Central memory CD8-positive, alpha-beta T cell (primary cell): ENCODE measurements around the gene XIRP2.
A peak's percentile ranks its signal among the peaks of the same experiment; 100 is the strongest.
"Not testable (repeated sequence)": the region's sequence is repeated elsewhere in the genome, so short reads cannot be mapped to it uniquely, and the experiment has no call there.

Experiments used
- ATAC-seq: fragments of 150-1000 bp; cut with Tn5 transposase; replicated peaks from 2 replicates; pipeline ENCODE4 v1.10.0; 2022; ENCODE audit warnings: mild to moderate bottlenecking, moderate FRiP score, moderate number of reproducible peaks; ENCODE audit not compliant: poor library complexity, severe bottlenecking; ENCODE audit errors: extremely low read depth
- DNase-seq, 2 donors: peaks; one replicate each; pipeline ENCODE4 v3.0.0; 2021; ENCODE audit warnings: low spot score in 2 of 2
- H3K27ac Mint-ChIP-seq: one replicate; pipeline ENCODE4 v1.8.0; 2022; ENCODE audit warnings: low read depth, mild to moderate bottlenecking, moderate library complexity, mixed read lengths
- H3K27me3 Mint-ChIP-seq: one replicate; pipeline ENCODE4 v1.8.0; 2022; ENCODE audit warnings: mixed read lengths
- H3K36me3 Mint-ChIP-seq: one replicate; pipeline ENCODE4 v1.8.0; 2022; ENCODE audit warnings: mild to moderate bottlenecking, moderate library complexity, mixed read lengths; ENCODE audit not compliant: insufficient read depth
- H3K4me1 Mint-ChIP-seq: one replicate; pipeline ENCODE4 v1.8.0; 2022; ENCODE audit warnings: mixed read lengths
- H3K4me3 Mint-ChIP-seq: one replicate; pipeline ENCODE4 v1.8.0; 2022; ENCODE audit warnings: mild to moderate bottlenecking, moderate library complexity, mixed read lengths
- H3K9me3 Mint-ChIP-seq: one replicate; pipeline ENCODE4 v1.8.0; 2022; ENCODE audit warnings: mixed read lengths

XIRP2 gene

GRCh38 chr2:167264380-167264779, 376.1 kb downstream of the XIRP2 start:
- no peak for ATAC-seq

GRCh38 chr2:167265004-167265403, 376.7 kb downstream of the XIRP2 start:
- ATAC-seq (no peak), DNase-seq (no peak)
- Mint-ChIP-seq H3K27ac (no peak overlapping the region), H3K4me1 (no peaks in the 10 kb centered on the region), H3K9me3 (peaks cover 13% of the 10 kb centered on the region), H3K4me3 (no peak overlapping the region), H3K27me3 (no peaks in the 10 kb centered on the region), H3K36me3 (no peaks in the 10 kb centered on the region)

More at GRCh38 chr2:167264380-167264779, 376.1 kb downstream of the XIRP2 start:
- no peaks in the 10 kb centered on the region for H3K4me1 Mint-ChIP-seq
- H3K27me3 Mint-ChIP-seq = no peaks in the 10 kb centered on the region
- H3K36me3 Mint-ChIP-seq = no peaks in the 10 kb centered on the region
- DNase-seq = no peak
- H3K27ac Mint-ChIP-seq = no peak overlapping the region
- peaks cover 10% of the 10 kb centered on the region for H3K9me3 Mint-ChIP-seq
- H3K4me3 Mint-ChIP-seq = no peak overlapping the region

- ATAC-seq (no peak), DNase-seq (no peak)
- no peak overlapping the region for H3K4me3 Mint-ChIP-seq
- no peaks in the 10 kb centered on the region for H3K4me1 Mint-ChIP-seq
- no peaks in the 10 kb centered on the region for H3K36me3 Mint-ChIP-seq
- H3K27ac Mint-ChIP-seq = no peak overlapping the region
- no peaks in the 10 kb centered on the region for H3K27me3 Mint-ChIP-seq
- peaks cover 13% of the 10 kb centered on the region for H3K9me3 Mint-ChIP-seq
Observed at GRCh38 chr2:167265722-167266121, 377.4 kb downstream of the XIRP2 start.

GRCh38 chr2:167268245-167268644, 380.0 kb downstream of the XIRP2 start:
- not testable (repeated sequence) for H3K27me3 Mint-ChIP-seq, DNase-seq, ATAC-seq, H3K36me3 Mint-ChIP-seq, H3K27ac Mint-ChIP-seq, H3K4me3 Mint-ChIP-seq, H3K4me1 Mint-ChIP-seq
- H3K9me3 Mint-ChIP-seq = peaks cover 13% of the 10 kb centered on the region

GRCh38 chr2:167271932-167272331, 383.7 kb downstream of the XIRP2 start:
- peaks cover 13% of the 10 kb centered on the region for H3K9me3 Mint-ChIP-seq
- no peak for DNase-seq
- H3K4me3 Mint-ChIP-seq = no peak overlapping the region
- ATAC-seq = no peak
- no peaks in the 10 kb centered on the region for H3K36me3 Mint-ChIP-seq
- H3K4me1 Mint-ChIP-seq = no peaks in the 10 kb centered on the region
- H3K27ac Mint-ChIP-seq = no peak overlapping the region
- H3K27me3 Mint-ChIP-seq = no peaks in the 10 kb centered on the region

- ATAC-seq (no peak), DNase-seq (no peak)
- Mint-ChIP-seq H3K27ac (no peak overlapping the region), H3K4me3 (no peak overlapping the region), H3K36me3 (no peaks in the 10 kb centered on the region), H3K27me3 (no peaks in the 10 kb centered on the region), H3K9me3 (no peaks in the 10 kb centered on the region), H3K4me1 (no peaks in the 10 kb centered on the region)
Observed at GRCh38 chr2:167275046-167275445, 386.8 kb downstream of the XIRP2 start.

GRCh38 chr2:167279810-167280209, 391.5 kb downstream of the XIRP2 start:
- no peaks in the 10 kb centered on the region for H3K9me3 Mint-ChIP-seq
- no peak for ATAC-seq
- no peaks in the 10 kb centered on the region for H3K4me1 Mint-ChIP-seq
- no peak overlapping the region for H3K27ac Mint-ChIP-seq
- H3K27me3 Mint-ChIP-seq = no peaks in the 10 kb centered on the region
- DNase-seq = no peak
- H3K4me3 Mint-ChIP-seq = no peak overlapping the region
- no peaks in the 10 kb centered on the region for H3K36me3 Mint-ChIP-seq

- DNase-seq (no peak), ATAC-seq (no peak)
- H3K27ac Mint-ChIP-seq = no peak overlapping the region
- H3K4me3 Mint-ChIP-seq = no peak overlapping the region
- H3K27me3 Mint-ChIP-seq = peaks cover 14% of the 10 kb centered on the region
- H3K4me1 Mint-ChIP-seq = no peaks in the 10 kb centered on the region
- H3K9me3 Mint-ChIP-seq = no peaks in the 10 kb centered on the region
- no peaks in the 10 kb centered on the region for H3K36me3 Mint-ChIP-seq
Observed at GRCh38 chr2:167287212-167287611, 398.9 kb downstream of the XIRP2 start.

GRCh38 chr2:167289651-167290410, 401.6 kb downstream of the XIRP2 start:
- H3K9me3 Mint-ChIP-seq = no peaks in the 10 kb centered on the region
- ATAC-seq (no peak), DNase-seq (no peak)
- peaks cover 2% of the 10 kb centered on the region for H3K36me3 Mint-ChIP-seq
- peaks cover 32% of the 10 kb centered on the region for H3K27me3 Mint-ChIP-seq
- H3K4me3 Mint-ChIP-seq = no peak overlapping the region
- H3K4me1 Mint-ChIP-seq = peaks cover 13% of the 10 kb centered on the region
- no peak overlapping the region for H3K27ac Mint-ChIP-seq

GRCh38 chr2:167292430-167293171, 404.3 kb downstream of the XIRP2 start, which contains the start of gene B3GALT1:
Gene B3GALT1 (plus strand): TSS chr2:167293001.
- Mint-ChIP-seq H3K9me3 (no peaks in the 10 kb centered on the region), H3K36me3 (peaks cover 2% of the 10 kb centered on the region), H3K4me1 (peaks cover 14% of the 10 kb centered on the region), H3K4me3 (peak within 1 kb of the TSS; percentile 77), H3K27ac (no peak within 1 kb of the TSS), H3K27me3 (peaks cover 35% of the 10 kb centered on the region)
- ATAC-seq (peak; percentile 64), DNase-seq (no peak)

- Mint-ChIP-seq H3K36me3 (peaks cover 2% of the 10 kb centered on the region), H3K4me1 (peaks cover 14% of the 10 kb centered on the region), H3K27ac (no peak overlapping the region), H3K9me3 (no peaks in the 10 kb centered on the region), H3K27me3 (peaks cover 35% of the 10 kb centered on the region), H3K4me3 (peak overlapping the region; percentile 77)
- no peak for ATAC-seq
- DNase-seq = no peak
Observed at GRCh38 chr2:167293172-167293781, 405.0 kb downstream of the XIRP2 start.

- DNase-seq (no peak), ATAC-seq (no peak)
- Mint-ChIP-seq H3K27ac (no peak overlapping the region), H3K27me3 (peaks cover 35% of the 10 kb centered on the region), H3K4me3 (peak overlapping the region; percentile 77), H3K4me1 (peaks cover 14% of the 10 kb centered on the region), H3K9me3 (no peaks in the 10 kb centered on the region), H3K36me3 (peaks cover 2% of the 10 kb centered on the region)
Observed at GRCh38 chr2:167293943-167294775, 405.9 kb downstream of the XIRP2 start.
